K562 (cell line): ENCODE results near the gene MMP26. TPM values are rescaled to one million over a fixed set of nuclear protein-coding genes. Genes with fewer than 3 reads are reported as not detected.

ENCODE experiments used
- ATAC-seq: fragments of 200-7000 bp; cut with Tn5 transposase; 3 replicates; pipeline ENCODE4 v1.9.1; 2020; ENCODE audit warnings: moderate library complexity
- BruUV-seq: library from RNA; stranded (reverse); fragments of 400-500 nt; replicated peaks from 2 replicates; lab custom pipeline; 2021; lab: Mats Ljungman, UMichigan
- CTCF ChIA-PET: fragments of 300-600 bp; formaldehyde crosslinking; extraction: SDS; loops from one replicate; lab custom pipeline; 2021; ENCODE audit warnings: low intra/inter-chr PET ratio; lab: Yijun Ruan, JAX
- POLR2A ChIA-PET: fragments of 300-600, 350-650 bp; sonication (Branson Sonifier 250); formaldehyde crosslinking; extraction: SDS; loops from one replicate; lab custom pipeline; 2021; ENCODE audit warnings: antibody characterized with exemption, inconsistent platforms; lab: Yijun Ruan, JAX
- DNase-seq, 4 experiments: peaks; one replicate each; pipeline versions ENCODE4 v3.0.0 to v3.0.0-alpha.2; 2011 to 2018; ENCODE audit warnings: low spot score in 3 of 4, mixed read lengths in 3 of 4; ENCODE audit errors: extremely low read depth in 1 of 4
- FAIRE-seq: peaks from 2 replicates; lab custom pipeline; 2011; peaks lifted over from hg19 to GRCh38; lab: Jason Lieb, UNC
- H2AFZ ChIP-seq: 2 replicates; pipeline ENCODE4 v1.6.0; 2011; ENCODE audit warnings: low read depth, low read length, control low read depth, inconsistent platforms
- H3K27ac ChIP-seq: fragments of 200-600 bp; 3 replicates; pipeline ENCODE4 v1.8.0; 2011; ENCODE audit warnings: low read depth, mild to moderate bottlenecking, control low read depth, inconsistent platforms, low read length, moderate library complexity, mixed read lengths; ENCODE audit errors: extremely low read depth
- H3K27me3 ChIP-seq, 2 experiments: fragments of 300-600 bp in 1 of 2; 2 replicates in 1 of 2; 3 replicates in 1 of 2; pipeline versions ENCODE4 v1.6.0 to v1.8.0; 2011; ENCODE audit warnings: inconsistent platforms in 2 of 2, low read length in 2 of 2, mild to moderate bottlenecking in 1 of 2, mixed read lengths in 1 of 2, moderate library complexity in 1 of 2; ENCODE audit not compliant: control insufficient read depth in 2 of 2, insufficient read depth in 2 of 2
- H3K36me3 ChIP-seq: fragments of 300-600 bp; 3 replicates; pipeline ENCODE4 v1.8.0; 2011; ENCODE audit warnings: mild to moderate bottlenecking, low read length, inconsistent platforms; ENCODE audit not compliant: control insufficient read depth, insufficient read depth
- H3K4me1 ChIP-seq, 2 experiments: fragments of 200-600 bp in 1 of 2; replicated peaks in 1 of 2; 2 replicates in 1 of 2; 3 replicates in 1 of 2; pipeline versions ENCODE4 v1.5.1 to v1.8.0; 2011; ENCODE audit warnings: inconsistent platforms in 2 of 2, low read length in 2 of 2, mild to moderate bottlenecking in 1 of 2, mixed read lengths in 1 of 2, moderate library complexity in 1 of 2; ENCODE audit not compliant: control insufficient read depth in 2 of 2, insufficient read depth in 2 of 2
- H3K4me2 ChIP-seq: 2 replicates; pipeline ENCODE4 v1.6.1; 2011; ENCODE audit warnings: low read length, control low read depth, inconsistent platforms, mixed read lengths; ENCODE audit not compliant: insufficient read depth
- H3K4me3 ChIP-seq: fragments of 200-600 bp; sonication (generic), shearing (Covaris generic); 2 replicates; pipeline ENCODE4 v1.5.1; 2016; ENCODE audit warnings: control low read depth, inconsistent platforms
- H3K79me2 ChIP-seq: fragments of 200-600 bp; 3 replicates; pipeline ENCODE4 v1.8.0; 2011; ENCODE audit warnings: low read length, inconsistent platforms; ENCODE audit not compliant: control insufficient read depth, insufficient read depth
- H3K9ac ChIP-seq, 2 experiments: 2 replicates each; pipeline versions ENCODE4 v1.6.0 to v1.6.1; 2011; ENCODE audit warnings: low read depth in 2 of 2, low read length in 2 of 2, control low read depth in 1 of 2, inconsistent platforms in 1 of 2, mild to moderate bottlenecking in 1 of 2, mixed read lengths in 1 of 2; ENCODE audit not compliant: insufficient read depth in 1 of 2
- H3K9me1 ChIP-seq: one replicate; pipeline ENCODE4 v1.6.0; 2011; ENCODE audit warnings: inconsistent platforms, mild to moderate bottlenecking, low read length, moderate library complexity; ENCODE audit not compliant: control insufficient read depth, insufficient read depth
- H3K9me3 ChIP-seq: replicated peaks from 2 replicates; pipeline ENCODE4 v1.5.1; 2011; ENCODE audit warnings: low read depth, low read length, inconsistent platforms; ENCODE audit not compliant: control insufficient read depth, insufficient read depth
- H4K20me1 ChIP-seq: replicated peaks from 2 replicates; pipeline ENCODE4 v1.6.1; 2011; ENCODE audit warnings: low read length, inconsistent platforms, mixed read lengths; ENCODE audit not compliant: control insufficient read depth, insufficient read depth
- AFF4 ChIP-seq: sonication (generic); formaldehyde crosslinking; IDR thresholded peaks from 2 replicates; pipeline ENCODE4 v1.8.0; 2023; ENCODE audit warnings: mild to moderate bottlenecking, missing genetic modification reagents
- ARID3B ChIP-seq: fragments of 250-450 bp; sonication (Bioruptor Pico); IDR thresholded peaks from 2 replicates; pipeline ENCODE4 v1.4.0; 2020; ENCODE audit warnings: borderline replicate concordance
- DIDO1 ChIP-seq: fragments of 450-650 bp; IDR thresholded peaks from 2 replicates; pipeline ENCODE4 v1.6.1; 2016; ENCODE audit warnings: low read depth, missing biosample characterization, missing genetic modification characterization
- FOXK2 ChIP-seq, 2 experiments: fragments of 450-650 bp; IDR thresholded peaks in 1 of 2; conservative IDR thresholded peaks in 1 of 2; 2 replicates each; pipeline ENCODE4 v1.6.1; 2016; ENCODE audit warnings: low read depth in 2 of 2, mild to moderate bottlenecking in 1 of 2
- HDAC8 ChIP-seq: fragments of 450-650 bp; IDR thresholded peaks from 2 replicates; pipeline ENCODE4 v1.6.1; 2016; ENCODE audit warnings: mild to moderate bottlenecking, missing genetic modification characterization, moderate library complexity, missing compliant biosample characterization
- MAZ ChIP-seq, 2 experiments: fragments of 450-650 bp in 1 of 2; sonication (generic) in 1 of 2; formaldehyde crosslinking; IDR thresholded peaks in 1 of 2; conservative IDR thresholded peaks in 1 of 2; 2 replicates each; pipeline versions ENCODE4 v1.4.0 to v1.5.0; 2020; ENCODE audit warnings: mild to moderate bottlenecking in 1 of 2, missing genetic modification reagents in 1 of 2
- PHF21A ChIP-seq: fragments of 450-650 bp; IDR thresholded peaks from 2 replicates; pipeline ENCODE4 v1.6.1; 2017; ENCODE audit warnings: low read depth, borderline replicate concordance
- POLR2AphosphoS2 ChIP-seq: IDR thresholded peaks from 2 replicates; pipeline ENCODE4 v1.6.1; 2012; ENCODE audit warnings: low read length, improper control_type of control experiment
- RFX1 ChIP-seq: fragments of 450-650 bp; IDR thresholded peaks from 2 replicates; pipeline ENCODE4 v1.6.1; 2016; ENCODE audit warnings: mild to moderate bottlenecking, moderate library complexity
- TSHZ1 ChIP-seq: fragments of 250-450 bp; sonication (Bioruptor Pico); IDR thresholded peaks from 2 replicates; pipeline ENCODE4 v1.4.0; 2020; ENCODE audit warnings: mild to moderate bottlenecking, moderate library complexity
- ZNF134 ChIP-seq: fragments of 250-450 bp; sonication (Bioruptor Pico); conservative IDR thresholded peaks from 2 replicates; pipeline ENCODE4 v1.4.0; 2020
- ZNF175 ChIP-seq: fragments of 200-800 bp; sonication (Bioruptor generic); IDR thresholded peaks from 2 replicates; pipeline ENCODE4 v1.6.1; 2016; ENCODE audit warnings: low read depth, mild to moderate bottlenecking, missing genetic modification characterization, missing compliant biosample characterization
- whole genome bisulfite sequencing: fragments of 100-300 bp; shearing (Covaris generic); methylation state at CpG from one replicate; pipeline ENCODE4 v1.1.6; 2016; ENCODE audit warnings: low coverage, mixed read lengths; ENCODE audit not compliant: insufficient coverage; ENCODE audit errors: missing lambda C conversion rate; 5-methylcytosine and 5-hydroxymethylcytosine counted together
- in situ Hi-C: fragments of 300-500 bp; cut with MboI; formaldehyde crosslinking; loops from 4 replicates; pipeline ENCODE4 v1.15.0; 2018; ENCODE audit warnings: inconsistent platforms, mixed read lengths
- intact Hi-C: fragments of 100-400 bp; cut with micrococcal nuclease; formaldehyde crosslinking; loops from 2 replicates; pipeline ENCODE4 v1.14.2; 2022
- polyA plus RNA-seq, 8 experiments: library from polyadenylated mRNA; depleted of rRNA in 4 of 8; stranded (reverse) in 5 of 8; unstranded in 3 of 8; fragments of >200 nt; fragmentation: Nextera tagmentation in 2 of 8; fragmentation: Illumina TruSeq in 1 of 8; extraction: Ambion mirVana in 2 of 8; extraction: Trizol in 1 of 8; gene quantifications; 2 replicates each; pipeline versions ENCODE4 v1.2.1 to v1.2.3, GENCODE V29; 2011 to 2014; ENCODE audit warnings: inconsistent platforms in 1 of 8, missing spikeins in 1 of 8
- total RNA-seq, 7 experiments: library from RNA; depleted of rRNA in 6 of 7; stranded (reverse); fragments of >200 nt in 6 of 7; fragmentation: Illumina TruSeq in 2 of 7; extraction: Trizol in 2 of 7; gene quantifications; 2 replicates each; pipeline versions ENCODE4 v1.2.1 to v1.2.3, GENCODE V29; 2011 to 2021; ENCODE audit warnings: low replicate concordance in 1 of 7

MMP26 gene
- total and polyA plus RNA-seq, 9 of the 15 experiments (the other 6 are each of a cell fraction or from before 2014, with no cell fraction given), result not detected

GRCh38 chr11:4684631-4685285 lies 19.8 kb upstream of the MMP26 start (continued):
- no peak for TF ChIP-seq ZNF175
- TF ChIP-seq AFF4, result no peak
- no peak for TF ChIP-seq RFX1
- no peak for TF ChIP-seq ZNF134 (CRISPR knock-in tag)
- TF ChIP-seq, all 486 proteins: peak for 0

GRCh38 chr11:4695442-4695841 lies 9.1 kb upstream of the MMP26 start:
- in situ Hi-C loops, result no loop called here
- ChIA-PET CTCF (no interaction called here), POLR2A (interaction anchor here (0.5 kb wide), 1 partner anchor 90 kb away, joined by 3 read pairs; no protein-coding TSS in a partner anchor)
- DNase-seq, result no peak
- Histone ChIP-seq H3K9me3 (no peaks in the 10 kb centered on the region), H4K20me1 (no peaks in the 10 kb centered on the region), H3K4me1 (no peaks in the 10 kb centered on the region), H3K36me3 (no peaks in the 10 kb centered on the region), H3K9me1 (no peaks in the 10 kb centered on the region), H3K79me2 (no peaks in the 10 kb centered on the region), H3K4me2 (no peak overlapping the region), H3K9ac (no peak overlapping the region), H2AFZ (no peak overlapping the region), H3K4me3 (no peak overlapping the region), H3K27ac (no peak overlapping the region), H3K27me3 (peaks cover 0 to 3% of the 10 kb centered on the region in 2 experiments; a peak in 2 of 5 replicates)
- no TSS peak for BruUV-seq
- no peak for FAIRE-seq
- no peak for ATAC-seq
- WGBS, result 0% methylated on average over 1 of the region's 1 CpG
- intact Hi-C loops, result no loop called here
- no peak for TF ChIP-seq POLR2AphosphoS2
- no peak for TF ChIP-seq FOXK2 (conservative IDR thresholded peaks at IDR 0.05 in 1 of 2, IDR thresholded peaks at IDR 0.05 in 1 of 2; ENCODE audit: low read depth in 2 of 2)
- no peak for TF ChIP-seq MAZ (CRISPR knock-in tag; conservative IDR thresholded peaks at IDR 0.05 in 1 of 2, IDR thresholded peaks at IDR 0.05 in 1 of 2)
- TF ChIP-seq PHF21A, result no peak
- TF ChIP-seq HDAC8 (tag), result no peak
- no peak for TF ChIP-seq ARID3B (CRISPR knock-in tag)
- no peak for TF ChIP-seq DIDO1 (tag)
- no peak for TF ChIP-seq TSHZ1 (CRISPR knock-in tag)
